Liver (tissue), 3 donors: ENCODE data around the gene PAWR.

Source experiments
- ATF3 ChIP-seq: IDR thresholded peaks from 2 replicates; pipeline ENCODE4 v1.6.1; 2016; ENCODE audit warnings: antibody characterized with exemption
- EGR1 ChIP-seq, 2 donors: IDR thresholded peaks; 2 replicates each; pipeline ENCODE4 v1.6.1; 2016 to 2018; ENCODE audit warnings: antibody characterized with exemption in 2 of 2, low read depth in 2 of 2
- GABPA ChIP-seq, 2 donors: IDR thresholded peaks in 1 of 2; conservative IDR thresholded peaks in 1 of 2; 2 replicates each; pipeline ENCODE4 v1.6.1; 2016; ENCODE audit warnings: antibody characterized with exemption in 2 of 2, mild to moderate bottlenecking in 1 of 2, moderate library complexity in 1 of 2
- RAD21 ChIP-seq, 2 donors: IDR thresholded peaks; 2 replicates each; pipeline ENCODE4 v1.6.1; 2016; ENCODE audit warnings: antibody characterized with exemption in 2 of 2, mild to moderate bottlenecking in 2 of 2
- REST ChIP-seq: IDR thresholded peaks from 2 replicates; pipeline ENCODE4 v1.6.1; 2016; ENCODE audit warnings: antibody characterized with exemption, mild to moderate bottlenecking
- YY1 ChIP-seq: IDR thresholded peaks from 2 replicates; pipeline ENCODE4 v1.6.1; 2016; ENCODE audit warnings: antibody characterized with exemption, mild to moderate bottlenecking
- TF ChIP-seq, protein P1 (sequence below): fragments of 150-350 bp; IDR thresholded peaks from 2 replicates; pipeline ENCODE4 v1.5.1; 2017; ENCODE audit warnings: improper control_type of control experiment, low read depth, low read length; ENCODE audit not compliant: missing input control
- donor health status: healthy.
- donor health status: healthy.

GRCh38 chr12:79696416-79696815 lies 5.7 kb upstream of the PAWR start:
- TF ChIP-seq EGR1 (IDR thresholded peaks at IDR 0.05; ENCODE audit: low read depth in 2 of 2) = no peak
- TF ChIP-seq, protein P1, sequence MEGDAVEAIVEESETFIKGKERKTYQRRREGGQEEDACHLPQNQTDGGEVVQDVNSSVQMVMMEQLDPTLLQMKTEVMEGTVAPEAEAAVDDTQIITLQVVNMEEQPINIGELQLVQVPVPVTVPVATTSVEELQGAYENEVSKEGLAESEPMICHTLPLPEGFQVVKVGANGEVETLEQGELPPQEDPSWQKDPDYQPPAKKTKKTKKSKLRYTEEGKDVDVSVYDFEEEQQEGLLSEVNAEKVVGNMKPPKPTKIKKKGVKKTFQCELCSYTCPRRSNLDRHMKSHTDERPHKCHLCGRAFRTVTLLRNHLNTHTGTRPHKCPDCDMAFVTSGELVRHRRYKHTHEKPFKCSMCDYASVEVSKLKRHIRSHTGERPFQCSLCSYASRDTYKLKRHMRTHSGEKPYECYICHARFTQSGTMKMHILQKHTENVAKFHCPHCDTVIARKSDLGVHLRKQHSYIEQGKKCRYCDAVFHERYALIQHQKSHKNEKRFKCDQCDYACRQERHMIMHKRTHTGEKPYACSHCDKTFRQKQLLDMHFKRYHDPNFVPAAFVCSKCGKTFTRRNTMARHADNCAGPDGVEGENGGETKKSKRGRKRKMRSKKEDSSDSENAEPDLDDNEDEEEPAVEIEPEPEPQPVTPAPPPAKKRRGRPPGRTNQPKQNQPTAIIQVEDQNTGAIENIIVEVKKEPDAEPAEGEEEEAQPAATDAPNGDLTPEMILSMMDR = no peak
- no peak for TF ChIP-seq YY1
- TF ChIP-seq RAD21 (IDR thresholded peaks at IDR 0.05) = no peak
- no peak for TF ChIP-seq ATF3
- TF ChIP-seq REST = no peak
- TF ChIP-seq GABPA (IDR thresholded peaks at IDR 0.05 in 1 of 2, conservative IDR thresholded peaks at IDR 0.05 in 1 of 2) = no peak
